ENCODE data around the gene CSF3.

Gene CSF3, protein sequence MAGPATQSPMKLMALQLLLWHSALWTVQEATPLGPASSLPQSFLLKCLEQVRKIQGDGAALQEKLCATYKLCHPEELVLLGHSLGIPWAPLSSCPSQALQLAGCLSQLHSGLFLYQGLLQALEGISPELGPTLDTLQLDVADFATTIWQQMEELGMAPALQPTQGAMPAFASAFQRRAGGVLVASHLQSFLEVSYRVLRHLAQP

GRCh38 chr17:40015005-40015997 lies at the start of gene CSF3:
TSS of gene CSF3 (plus strand) at chr17:40015440. CDS start at chr17:40015475, 35 bp downstream.
- no peak for DNase-seq

GRCh38 chr17:39966771-39967170 lies 48.5 kb upstream of the CSF3 start:
- no peak for DNase-seq

DNA sequence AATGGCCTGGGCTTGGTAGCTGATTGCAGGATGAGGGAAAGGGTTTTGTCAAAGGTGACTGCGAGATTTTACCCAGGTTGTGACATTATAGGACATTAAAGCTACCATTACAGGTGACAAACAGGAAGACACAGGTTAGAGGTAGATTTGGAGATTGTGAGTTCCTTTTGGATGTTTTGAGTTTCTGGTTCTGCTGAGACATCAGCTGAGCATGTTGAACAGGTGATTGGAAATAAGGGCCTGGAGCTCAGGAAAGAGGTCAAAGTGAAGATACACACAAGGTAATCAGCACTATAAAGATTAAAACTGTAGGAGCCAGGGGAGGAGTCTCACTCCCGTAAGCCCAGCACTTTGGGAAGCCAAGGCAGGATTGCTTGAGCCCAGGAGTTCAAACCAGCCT lies 46.5 kb upstream of the CSF3 start:
- DNase-seq: no peak

- no peak for DNase-seq
Measured at GRCh38 chr17:39969375-39969774, 45.9 kb upstream of the CSF3 start.

DNA sequence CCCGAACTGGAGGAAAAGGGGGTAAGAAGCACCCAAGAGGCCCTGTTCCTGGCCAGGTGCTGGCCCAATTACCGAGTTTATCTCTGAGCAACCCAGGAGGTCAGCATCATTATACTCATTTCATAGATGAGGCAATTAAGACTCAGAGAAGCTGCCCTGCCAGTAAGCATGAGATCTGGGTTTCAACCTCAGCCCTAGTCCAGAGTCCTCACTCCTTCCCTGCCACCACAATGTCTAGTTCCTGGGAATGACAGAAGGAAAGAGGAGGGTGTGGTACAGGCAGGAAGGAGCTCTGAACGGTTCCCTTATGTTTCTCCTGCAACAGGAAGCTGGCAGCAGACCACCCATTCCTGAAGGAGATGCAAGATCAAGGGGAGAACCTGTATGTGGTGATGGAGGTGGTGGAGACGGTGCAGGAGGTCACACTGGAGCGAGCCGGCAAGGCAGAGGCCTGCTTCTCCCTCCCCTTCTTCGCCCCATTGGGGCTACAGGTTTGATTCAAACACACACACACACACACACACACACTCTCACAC lies 45.0 kb upstream of the CSF3 start:
- no peak for DNase-seq

GRCh38 chr17:39971076-39971603 lies 44.1 kb upstream of the CSF3 start:
- DNase-seq: no peak

GRCh38 chr17:39972271-39972670 lies 43.0 kb upstream of the CSF3 start:
- DNase-seq: no peak

GRCh38 chr17:39973496-39973895 lies 41.7 kb upstream of the CSF3 start:
- no peak for DNase-seq

GRCh38 chr17:39974433-39974832 lies 40.8 kb upstream of the CSF3 start:
- no peak for DNase-seq

DNA sequence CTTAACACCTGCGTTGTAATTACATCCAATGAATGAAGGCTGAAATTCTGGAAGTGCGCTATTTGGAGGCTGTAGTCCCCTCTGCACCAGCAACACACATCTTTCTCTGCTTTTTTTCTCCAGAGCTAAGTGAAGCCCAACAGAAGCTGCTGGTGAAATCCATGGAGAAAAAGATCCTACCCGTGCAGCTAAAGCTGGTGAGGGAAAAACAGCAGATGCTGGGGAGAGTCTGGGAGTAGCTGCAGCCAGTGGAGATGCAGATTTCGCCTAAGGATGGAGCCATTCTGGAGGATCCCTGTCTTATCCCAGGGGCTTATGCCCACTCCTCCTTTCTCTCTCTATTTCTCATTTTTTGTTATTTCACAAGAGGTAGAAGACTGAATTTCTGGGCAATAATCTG lies 39.4 kb upstream of the CSF3 start:
- DNase-seq: no peak

- DNase-seq: no peak
Measured at GRCh38 chr17:39979016-39979670, 36.1 kb upstream of the CSF3 start.

GRCh38 chr17:39979893-39980350 lies 35.3 kb upstream of the CSF3 start:
- no peak for DNase-seq

- peak; percentile 97 for DNase-seq
Measured at GRCh38 chr17:39980351-39981206, 34.7 kb upstream of the CSF3 start, which contains the start of gene PSMD3. TSS of gene PSMD3 (plus strand) at chr17:39980807. CDS start at chr17:39980971, 164 bp downstream.

- no peak for DNase-seq
Measured at GRCh38 chr17:39981207-39981741, 34.0 kb upstream of the CSF3 start.

- no peak for DNase-seq
Measured at GRCh38 chr17:39981766-39982375, 33.4 kb upstream of the CSF3 start.

DNA sequence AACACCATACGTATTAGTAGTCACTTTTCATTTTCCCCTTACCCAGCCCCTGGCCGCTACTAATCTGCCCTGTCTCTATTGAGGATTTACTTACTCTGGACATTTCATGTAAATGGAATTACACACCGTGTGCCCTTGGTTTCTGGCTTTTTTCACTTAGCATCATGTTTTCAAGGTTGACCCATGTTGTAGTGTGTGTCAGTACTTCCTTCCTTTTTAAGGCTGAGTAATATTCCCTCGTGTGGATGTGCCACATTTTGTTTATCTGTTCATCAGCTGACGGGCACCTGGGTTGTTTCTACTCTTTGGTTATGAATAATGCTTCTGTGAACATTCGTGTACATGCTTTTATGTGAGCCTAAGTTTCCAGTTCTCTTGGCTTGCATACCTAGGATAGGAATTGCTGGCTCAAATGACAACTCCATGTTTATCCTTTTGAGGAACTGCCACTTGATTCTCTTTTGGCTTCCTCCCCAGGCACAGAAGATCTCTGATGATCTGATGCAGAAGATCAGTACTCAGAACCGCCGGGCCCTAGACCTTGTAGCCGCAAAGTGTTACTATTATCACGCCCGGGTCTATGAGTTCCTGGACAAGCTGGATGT lies 26.9 kb upstream of the CSF3 start:
- no peak for DNase-seq

- no peak for DNase-seq
Measured at GRCh38 chr17:39994448-39994847, 20.8 kb upstream of the CSF3 start.

DNA sequence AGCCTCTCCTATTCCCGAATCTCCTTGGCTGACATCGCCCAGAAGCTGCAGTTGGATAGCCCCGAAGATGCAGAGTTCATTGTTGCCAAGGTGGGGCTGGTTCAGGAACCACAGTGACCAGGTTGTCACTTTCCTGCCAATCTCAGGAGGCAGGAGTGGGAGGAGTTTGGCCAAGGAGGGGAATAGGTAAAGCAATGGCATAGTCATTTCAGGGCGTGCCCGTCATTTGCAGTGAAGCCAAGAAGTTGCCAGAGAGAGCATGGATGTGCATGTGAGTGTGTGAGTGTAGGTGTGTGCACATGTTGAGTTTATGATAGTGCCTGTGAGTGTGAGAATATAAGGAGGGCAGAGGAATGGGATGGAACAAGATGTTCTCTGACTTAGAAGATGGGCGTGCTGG lies 19.8 kb upstream of the CSF3 start:
- no peak for DNase-seq

GRCh38 chr17:39996162-39996561 lies 19.1 kb upstream of the CSF3 start:
- no peak for DNase-seq

DNA sequence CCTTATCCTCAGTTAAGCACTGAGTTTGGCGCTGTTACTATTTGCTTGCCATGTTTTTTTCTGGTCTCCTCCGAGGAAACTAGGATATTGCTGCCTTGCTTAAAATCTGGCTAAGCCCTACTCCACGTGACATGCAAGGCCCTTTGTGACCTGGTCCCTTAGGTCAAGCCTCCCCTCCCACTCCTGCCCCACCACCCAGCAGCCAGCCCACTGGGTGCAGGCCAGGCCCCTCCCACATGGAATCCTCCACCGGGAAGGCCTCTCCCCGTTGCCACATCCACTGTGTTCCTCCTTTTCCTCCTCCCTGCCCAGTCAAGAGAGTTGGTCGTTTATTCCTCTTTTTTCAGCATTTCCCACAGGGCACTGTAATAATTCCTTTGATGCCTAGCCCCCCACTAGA lies 18.4 kb upstream of the CSF3 start:
- no peak for DNase-seq

DNA sequence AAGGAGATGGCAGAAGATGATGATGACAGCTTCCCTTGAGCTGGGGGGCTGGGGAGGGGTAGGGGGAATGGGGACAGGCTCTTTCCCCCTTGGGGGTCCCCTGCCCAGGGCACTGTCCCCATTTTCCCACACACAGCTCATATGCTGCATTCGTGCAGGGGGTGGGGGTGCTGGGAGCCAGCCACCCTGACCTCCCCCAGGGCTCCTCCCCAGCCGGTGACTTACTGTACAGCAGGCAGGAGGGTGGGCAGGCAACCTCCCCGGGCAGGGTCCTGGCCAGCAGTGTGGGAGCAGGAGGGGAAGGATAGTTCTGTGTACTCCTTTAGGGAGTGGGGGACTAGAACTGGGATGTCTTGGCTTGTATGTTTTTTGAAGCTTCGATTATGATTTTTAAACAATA lies 17.7 kb upstream of the CSF3 start:
- no peak for DNase-seq

Data from NCI-H1417 treated with DMSO at 0.1 percent for 48 hours (cell line).